ENCODE measurements around the gene BAK1. TPM values are rescaled to one million over a fixed set of nuclear protein-coding genes. Genes with fewer than 3 reads are reported as not detected.
"Not testable (repeated sequence)": the region's sequence is repeated elsewhere in the genome, so short reads cannot be mapped to it uniquely, and the experiment has no call there.

The BAK1 gene
- polyA plus RNA-seq, 3 donors from 2014 or later = 26.6 to 46.6 (median 32.4) TPM

DNA sequence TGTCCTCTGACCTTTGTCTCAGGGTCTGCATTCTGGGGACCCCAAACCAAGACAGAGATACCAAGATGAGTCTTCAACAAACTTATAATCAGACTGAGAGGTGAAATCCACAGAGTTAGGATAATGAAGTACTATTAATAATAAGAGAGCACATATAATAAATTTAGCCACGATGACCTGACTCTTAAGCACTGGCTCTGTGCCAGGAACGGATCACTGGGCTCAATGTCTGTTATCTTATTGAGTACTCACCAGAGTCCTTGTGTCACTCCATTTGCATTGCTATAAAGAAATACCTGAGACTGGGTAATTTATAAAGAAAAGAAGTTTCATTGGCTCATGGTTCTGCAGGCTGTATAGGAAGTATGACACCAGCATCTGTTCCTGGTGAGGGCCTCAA, 22.1 kb upstream of the BAK1 start:
- peaks cover 5 to 7% (median 6%) of the 10 kb centered on the region in 3 donors for H3K36me3 Mint-ChIP-seq
- no peak for DNase-seq
- H3K4me1 Mint-ChIP-seq = peaks cover 5 to 13% of the 10 kb centered on the region in 2 donors
- H3K9me3 Mint-ChIP-seq = peaks cover 0 to 4% (median 0%) of the 10 kb centered on the region in 6 donors
- H3K27ac Mint-ChIP-seq = no peak overlapping the region
- peaks cover 2 to 12% (median 12%) of the 10 kb centered on the region in 3 donors for H3K27me3 Mint-ChIP-seq (ENCODE audit: low read depth in 3 of 3)
- no peak overlapping the region for H3K4me3 Mint-ChIP-seq

DNA sequence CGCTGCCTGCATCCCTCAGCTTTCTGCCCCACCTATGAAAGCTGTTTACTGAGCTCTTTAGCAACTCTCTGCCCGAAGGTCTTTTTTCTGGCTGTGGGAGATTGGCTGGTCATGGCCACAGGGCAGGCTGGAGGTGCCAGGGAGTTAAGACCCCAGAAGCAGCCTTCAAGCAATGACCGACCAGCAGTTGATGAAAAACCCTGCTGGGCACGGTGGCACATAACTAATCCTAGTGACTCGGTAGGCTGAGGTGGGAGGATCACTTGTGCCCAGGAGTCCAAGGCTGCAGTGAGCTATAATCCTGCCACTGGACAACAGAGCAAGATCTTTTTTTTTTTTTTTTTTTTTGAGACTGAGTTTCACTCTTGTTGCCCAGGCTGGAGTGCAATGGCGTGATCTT, 20.7 kb upstream of the BAK1 start:
- Mint-ChIP-seq H3K4me1 (peaks cover 10 to 18% of the 10 kb centered on the region in 2 donors), H3K36me3 (peaks cover 5 to 7% (median 6%) of the 10 kb centered on the region in 3 donors), H3K27ac (no peak overlapping the region), H3K27me3 (ENCODE audit: low read depth in 3 of 3) (peaks cover 0 to 12% (median 12%) of the 10 kb centered on the region in 3 donors), H3K4me3 (no peak overlapping the region), H3K9me3 (peaks cover 0 to 3% (median 0%) of the 10 kb centered on the region in 6 donors)
- DNase-seq = no peak

DNA sequence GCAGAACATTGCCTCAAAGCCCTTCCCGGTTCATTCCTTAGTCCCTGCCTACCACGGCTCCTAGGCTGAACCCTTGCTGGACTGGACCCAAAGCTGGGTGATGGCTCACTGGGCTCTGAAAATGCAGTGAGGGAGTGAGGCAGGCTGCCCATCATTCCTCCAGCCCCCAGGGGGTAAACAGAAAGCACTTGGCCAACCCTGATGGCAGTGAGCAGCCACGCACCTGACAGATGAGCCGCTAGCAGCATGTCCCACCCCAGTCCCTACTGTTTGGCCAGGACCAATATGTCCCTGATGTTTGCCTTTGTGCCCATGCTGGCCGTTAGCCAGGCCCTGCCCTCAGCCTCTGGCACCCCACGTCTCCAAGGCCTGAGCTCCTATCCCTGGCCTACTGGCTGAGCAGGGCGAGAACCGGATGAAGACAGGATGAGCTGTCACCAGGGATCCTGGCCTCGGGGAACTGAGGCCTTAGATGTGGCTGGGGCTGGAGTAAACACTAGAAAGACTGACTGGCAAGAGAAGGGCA, 19.4 kb upstream of the BAK1 start:
- Mint-ChIP-seq H3K36me3 (no peaks in the 10 kb centered on the region), H3K27ac (no peak overlapping the region), H3K4me3 (no peak overlapping the region), H3K27me3 (ENCODE audit: low read depth in 3 of 3) (peaks cover 2 to 12% (median 4%) of the 10 kb centered on the region in 3 donors), H3K4me1 (peaks cover 10 to 23% of the 10 kb centered on the region in 2 donors), H3K9me3 (no peaks in the 10 kb centered on the region)
- DNase-seq = no peak

DNA sequence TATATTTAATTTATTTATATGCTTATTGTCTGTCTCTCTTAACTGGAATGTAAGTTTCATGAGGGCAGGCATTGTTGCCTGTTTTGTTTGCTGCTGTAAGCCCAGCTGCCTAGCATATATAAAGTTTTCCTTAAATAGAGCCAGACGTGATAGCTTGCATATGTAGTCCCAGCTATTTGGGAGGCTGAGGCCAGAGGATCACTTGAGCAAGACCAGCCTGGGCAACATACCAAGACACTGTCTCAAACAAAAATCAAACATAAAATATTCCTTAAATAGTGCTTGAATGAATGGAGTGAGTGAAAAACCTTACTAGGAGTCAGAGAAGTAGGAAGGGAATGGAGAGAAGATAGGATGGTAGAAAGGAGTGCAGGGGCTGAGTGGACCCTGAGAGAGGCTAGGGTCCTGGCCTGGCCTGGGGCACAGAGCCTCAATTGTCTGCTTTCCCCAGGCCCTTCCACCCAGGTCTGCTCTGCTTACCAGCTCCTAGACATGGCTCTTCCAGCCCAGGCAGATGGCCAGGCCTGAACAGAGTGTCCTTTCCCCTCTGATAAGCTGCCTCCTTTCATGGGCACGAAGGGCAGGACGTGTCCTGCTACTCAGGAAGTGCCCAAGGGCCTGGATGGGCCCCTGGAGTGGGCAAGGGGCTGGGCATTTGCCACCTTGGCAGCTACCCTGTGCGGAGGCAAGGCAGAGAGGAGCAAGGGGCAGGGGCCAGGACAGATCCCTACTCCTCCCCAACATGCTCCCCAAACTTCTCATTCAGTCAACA, 17.7 kb upstream of the BAK1 start:
- Mint-ChIP-seq H3K4me3 (no peak overlapping the region), H3K4me1 (peaks cover 18 to 30% of the 10 kb centered on the region in 2 donors), H3K36me3 (no peaks in the 10 kb centered on the region), H3K27ac (peak overlapping the region in 1 of 6 donors; percentile 71), H3K9me3 (no peaks in the 10 kb centered on the region), H3K27me3 (ENCODE audit: low read depth in 3 of 3) (peaks cover 2 to 10% (median 2%) of the 10 kb centered on the region in 3 donors)
- DNase-seq = no peak

DNA sequence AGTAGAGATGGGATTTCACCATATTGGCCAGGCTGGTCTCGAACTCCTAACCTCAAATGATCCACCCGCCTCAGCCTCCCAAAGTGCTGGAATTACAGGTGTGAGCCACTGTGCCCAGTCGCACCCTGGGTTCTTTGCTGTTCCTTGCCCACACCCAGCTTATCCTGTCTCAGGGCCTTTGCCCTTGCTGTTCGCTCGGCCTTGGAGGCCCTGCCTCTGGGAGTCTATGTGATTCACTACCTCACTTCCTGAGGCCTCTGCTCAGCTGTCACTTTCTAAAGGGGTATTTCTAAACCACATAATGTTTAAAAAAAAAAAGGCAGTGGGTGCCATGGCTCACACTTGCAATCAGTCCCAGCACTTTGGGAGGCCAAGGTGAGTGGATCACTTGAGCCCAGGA, 16.8 kb upstream of the BAK1 start:
- Mint-ChIP-seq H3K27ac (peak overlapping the region in 4 of 6 donors; percentile 59 to 80 (median 74)), H3K4me1 (peaks cover 18 to 35% of the 10 kb centered on the region in 2 donors)
- DNase-seq = peak in 1 of 3 donors; percentile 25
- H3K27me3 Mint-ChIP-seq (ENCODE audit: low read depth in 3 of 3); H3K9me3 Mint-ChIP-seq; H3K4me3 Mint-ChIP-seq; H3K36me3 Mint-ChIP-seq: not testable (repeated sequence)

DNA sequence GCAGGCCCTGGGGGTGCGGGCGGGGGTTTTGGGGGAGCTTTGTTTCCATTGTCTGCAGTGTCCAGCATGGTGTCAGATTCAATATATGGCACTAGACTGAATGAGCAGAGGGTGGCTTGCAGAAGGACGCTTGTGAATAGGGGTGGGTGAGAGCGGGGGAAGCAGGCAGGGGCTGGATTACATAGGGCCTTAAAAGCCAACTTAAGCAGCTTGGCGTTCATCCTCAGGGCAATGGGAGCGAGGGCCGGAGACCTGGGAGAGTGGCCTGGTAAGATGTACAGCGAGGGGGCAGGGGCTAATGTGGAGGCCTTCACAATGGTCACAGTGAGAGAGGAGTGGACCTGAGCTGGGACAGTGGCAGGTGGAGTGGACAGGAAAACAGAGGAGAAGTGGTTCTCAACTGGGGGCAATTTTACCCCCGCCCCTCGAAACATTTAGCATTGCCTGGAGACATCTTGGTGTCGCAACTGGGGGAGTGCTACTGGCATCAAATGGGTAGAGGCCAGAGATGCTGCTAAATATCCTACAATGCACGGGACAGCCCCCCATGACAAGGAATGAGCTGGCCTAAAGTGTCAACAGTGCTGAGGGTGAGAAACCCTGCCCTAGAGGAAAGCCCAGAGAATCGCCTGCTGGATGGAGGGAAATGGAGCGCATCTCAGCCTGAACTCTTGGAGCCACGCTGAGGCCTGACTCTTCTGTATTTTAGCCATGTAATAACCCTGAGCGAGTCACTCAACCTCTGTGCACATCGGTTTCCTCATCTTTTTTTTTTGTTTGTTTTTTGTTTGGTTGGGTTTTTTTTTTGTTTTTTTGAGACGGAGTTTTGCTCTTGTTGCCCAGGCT, 15.1 kb upstream of the BAK1 start:
- no peak for DNase-seq
- Mint-ChIP-seq H3K27me3 (ENCODE audit: low read depth in 3 of 3) (peaks cover 2 to 3% (median 2%) of the 10 kb centered on the region in 3 donors), H3K4me1 (peaks cover 18 to 35% of the 10 kb centered on the region in 2 donors), H3K9me3 (no peaks in the 10 kb centered on the region), H3K4me3 (no peak overlapping the region), H3K36me3 (peaks cover 0 to 3% (median 0%) of the 10 kb centered on the region in 3 donors), H3K27ac (peak overlapping the region in 2 of 6 donors; percentile 42 to 49)

DNA sequence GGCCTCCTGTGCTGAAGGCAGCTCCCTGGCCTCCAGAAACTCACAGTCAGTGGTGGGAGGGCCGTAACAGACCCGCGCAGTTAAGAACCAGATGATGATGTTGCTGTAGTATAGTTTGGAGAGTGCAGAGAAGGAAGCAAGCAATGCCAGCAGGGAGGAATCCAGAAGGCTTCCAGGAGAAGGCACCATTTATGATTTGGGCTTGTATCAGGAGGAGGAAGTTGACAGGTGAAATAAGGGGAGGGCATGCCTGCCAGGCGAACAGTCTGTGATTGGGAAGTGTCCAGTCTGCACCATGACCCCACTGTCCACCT, 13.3 kb upstream of the BAK1 start:
- no peak for DNase-seq
- Mint-ChIP-seq H3K4me1 (peaks cover 18 to 28% of the 10 kb centered on the region in 2 donors), H3K9me3 (no peaks in the 10 kb centered on the region), H3K36me3 (peaks cover 0 to 3% (median 0%) of the 10 kb centered on the region in 3 donors), H3K4me3 (peak overlapping the region; percentile 42 to 79 (median 72)), H3K27ac (peak overlapping the region in 4 of 6 donors; percentile 2 to 69 (median 36)), H3K27me3 (ENCODE audit: low read depth in 3 of 3) (peaks cover 2 to 3% (median 2%) of the 10 kb centered on the region in 3 donors)

DNA sequence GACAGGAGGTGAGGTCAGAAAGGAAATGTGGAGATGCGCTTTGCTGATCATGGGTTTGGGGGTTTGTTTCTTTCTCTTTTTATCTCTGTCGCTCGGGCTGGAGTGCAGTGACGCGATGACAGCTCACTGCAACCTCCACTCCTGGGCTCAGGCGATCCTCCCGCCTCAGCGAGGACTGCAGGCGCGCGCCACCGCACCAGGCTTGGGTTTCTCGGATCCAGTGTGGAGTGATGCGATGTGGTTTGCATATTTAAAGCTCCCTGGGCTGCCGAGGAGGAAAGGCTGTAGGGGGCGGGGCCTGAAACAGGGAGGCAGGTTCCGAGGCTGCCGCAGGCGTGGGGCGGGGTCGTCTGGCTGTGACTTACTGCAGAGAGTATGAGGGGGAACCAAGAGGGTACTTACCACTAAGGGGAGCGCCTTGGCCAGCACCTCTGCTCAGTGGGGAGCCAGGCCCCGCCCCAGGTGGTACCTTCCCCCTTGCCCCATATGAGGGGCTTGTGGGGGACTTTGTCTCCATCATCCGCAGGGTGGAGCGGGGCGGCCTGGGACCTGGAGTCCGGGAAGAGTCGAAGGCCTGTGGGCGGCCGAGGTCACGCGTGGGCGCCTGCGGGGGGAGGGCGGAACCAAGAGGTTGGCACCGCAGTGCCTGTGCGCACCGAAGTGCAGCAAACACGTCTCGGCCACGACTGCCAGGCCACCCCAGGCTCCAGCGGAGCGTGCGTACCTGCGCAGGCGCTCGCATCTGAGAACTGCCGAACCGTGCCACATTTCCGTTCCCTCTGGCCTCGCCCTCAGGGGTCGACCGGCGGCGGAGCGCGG, 12.7 kb upstream of the BAK1 start:
- H3K36me3 Mint-ChIP-seq = peaks cover 0 to 3% (median 0%) of the 10 kb centered on the region in 3 donors
- H3K27me3 Mint-ChIP-seq (ENCODE audit: low read depth in 3 of 3) = peaks cover 2 to 3% (median 3%) of the 10 kb centered on the region in 3 donors
- peak overlapping the region in 4 of 6 donors; percentile 2 to 73 (median 44) for H3K27ac Mint-ChIP-seq
- H3K9me3 Mint-ChIP-seq = no peaks in the 10 kb centered on the region
- peaks cover 18 to 28% of the 10 kb centered on the region in 2 donors for H3K4me1 Mint-ChIP-seq
- H3K4me3 Mint-ChIP-seq = peak overlapping the region; percentile 42 to 79 (median 72)
- peak; percentile 27 to 51 (median 44) for DNase-seq

DNA sequence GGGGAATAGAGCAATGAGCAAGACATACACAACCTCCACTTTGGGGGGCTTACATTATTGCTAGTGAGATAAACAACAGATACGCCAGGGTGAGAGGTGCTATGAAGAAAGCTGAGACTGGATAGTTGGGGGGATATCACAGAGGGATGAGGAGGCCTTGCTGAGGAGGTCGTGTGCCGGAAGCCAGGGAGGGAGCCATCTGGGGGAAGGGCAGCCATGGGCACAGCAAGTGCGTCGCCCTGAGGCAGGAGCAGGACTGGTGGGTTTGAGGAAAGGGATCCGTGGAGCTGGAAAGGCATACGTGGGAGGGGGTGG, 12.2 kb upstream of the BAK1 start:
- peaks cover 2 to 3% (median 2%) of the 10 kb centered on the region in 3 donors for H3K27me3 Mint-ChIP-seq (ENCODE audit: low read depth in 3 of 3)
- no peaks in the 10 kb centered on the region for H3K9me3 Mint-ChIP-seq
- H3K4me1 Mint-ChIP-seq = peaks cover 13 to 23% of the 10 kb centered on the region in 2 donors
- H3K27ac Mint-ChIP-seq = peak overlapping the region in 4 of 6 donors; percentile 28 to 65 (median 50)
- no peak for DNase-seq
- peak overlapping the region in 3 of 5 donors; percentile 57 to 78 (median 63) for H3K4me3 Mint-ChIP-seq
- peaks cover 0 to 3% (median 0%) of the 10 kb centered on the region in 3 donors for H3K36me3 Mint-ChIP-seq

DNA sequence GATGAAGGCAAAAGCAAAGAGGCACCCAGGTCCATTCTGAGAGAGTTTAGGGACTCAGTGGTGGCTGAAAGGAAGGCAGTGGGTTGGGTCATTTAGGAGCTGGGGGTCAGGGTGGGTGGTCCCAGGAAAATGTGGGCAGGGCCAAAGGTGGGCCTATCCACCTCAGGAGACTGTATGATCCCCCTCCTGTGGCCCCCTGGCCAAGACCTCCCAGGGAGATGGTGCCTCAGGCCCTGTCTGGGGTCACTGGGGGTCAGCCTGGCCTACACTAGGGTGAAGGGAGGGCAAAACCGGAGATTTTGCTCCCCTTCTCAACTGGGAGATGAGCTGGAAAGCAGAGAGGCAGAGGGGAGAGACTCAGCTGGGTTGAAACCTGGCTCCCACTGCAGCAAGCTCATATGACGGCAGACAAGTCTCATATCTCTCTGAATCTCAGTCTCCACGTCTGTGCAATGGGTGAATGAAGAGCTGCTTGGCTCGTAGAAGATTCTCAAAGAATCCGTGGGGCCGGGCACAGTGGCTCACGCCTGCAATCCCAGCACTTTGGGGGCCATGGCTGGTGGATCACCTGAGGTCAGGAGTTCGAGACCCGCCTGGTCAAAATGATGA, 11.5 kb upstream of the BAK1 start:
- DNase-seq = no peak
- Mint-ChIP-seq H3K9me3 (no peaks in the 10 kb centered on the region), H3K27me3 (ENCODE audit: low read depth in 3 of 3) (peaks cover 2 to 3% (median 2%) of the 10 kb centered on the region in 3 donors), H3K36me3 (peaks cover 0 to 3% (median 0%) of the 10 kb centered on the region in 3 donors), H3K4me3 (no peak overlapping the region), H3K27ac (peak overlapping the region in 2 of 6 donors; percentile 10 to 12), H3K4me1 (peaks cover 7 to 20% of the 10 kb centered on the region in 2 donors)

DNA sequence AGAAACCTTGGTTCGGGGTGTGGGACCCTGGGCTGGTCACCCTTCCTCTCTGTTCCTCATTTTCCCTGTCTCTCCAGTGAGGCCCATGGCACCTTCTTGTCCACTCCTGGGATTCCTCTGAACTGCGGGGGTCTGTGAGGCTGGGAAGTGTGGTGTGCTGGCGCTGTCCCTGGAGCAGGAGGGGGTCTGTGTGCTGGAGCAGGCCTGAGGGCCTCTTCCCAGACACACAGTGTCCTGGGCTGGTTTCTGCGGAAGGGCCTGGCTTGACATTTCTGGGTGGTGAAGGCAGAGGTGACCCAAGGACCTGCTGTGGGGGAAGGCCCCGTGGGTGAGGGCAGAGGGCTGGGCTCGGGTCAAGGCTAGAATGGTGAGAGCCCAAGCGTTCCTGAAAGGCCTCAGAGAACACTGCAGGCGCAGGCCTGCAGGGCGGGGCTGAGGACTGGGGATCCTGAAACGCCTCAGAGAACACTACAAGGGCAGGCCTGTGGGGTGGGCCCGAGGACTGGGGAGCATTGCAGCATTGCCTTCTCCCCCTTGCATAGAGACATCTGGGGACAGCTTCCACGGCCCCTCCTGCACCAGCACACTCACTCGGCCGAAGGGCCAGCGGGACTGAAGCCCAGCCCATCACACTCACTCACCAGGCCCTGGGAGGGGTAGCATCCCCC, 10.6 kb upstream of the BAK1 start:
- Mint-ChIP-seq H3K4me3 (no peak overlapping the region), H3K36me3 (peaks cover 0 to 3% (median 0%) of the 10 kb centered on the region in 3 donors), H3K27me3 (ENCODE audit: low read depth in 3 of 3) (peaks cover 2 to 3% (median 2%) of the 10 kb centered on the region in 3 donors), H3K27ac (peak overlapping the region in 1 of 6 donors; percentile 64), H3K4me1 (peaks cover 13 to 24% of the 10 kb centered on the region in 2 donors), H3K9me3 (no peaks in the 10 kb centered on the region)
- DNase-seq = no peak

DNA sequence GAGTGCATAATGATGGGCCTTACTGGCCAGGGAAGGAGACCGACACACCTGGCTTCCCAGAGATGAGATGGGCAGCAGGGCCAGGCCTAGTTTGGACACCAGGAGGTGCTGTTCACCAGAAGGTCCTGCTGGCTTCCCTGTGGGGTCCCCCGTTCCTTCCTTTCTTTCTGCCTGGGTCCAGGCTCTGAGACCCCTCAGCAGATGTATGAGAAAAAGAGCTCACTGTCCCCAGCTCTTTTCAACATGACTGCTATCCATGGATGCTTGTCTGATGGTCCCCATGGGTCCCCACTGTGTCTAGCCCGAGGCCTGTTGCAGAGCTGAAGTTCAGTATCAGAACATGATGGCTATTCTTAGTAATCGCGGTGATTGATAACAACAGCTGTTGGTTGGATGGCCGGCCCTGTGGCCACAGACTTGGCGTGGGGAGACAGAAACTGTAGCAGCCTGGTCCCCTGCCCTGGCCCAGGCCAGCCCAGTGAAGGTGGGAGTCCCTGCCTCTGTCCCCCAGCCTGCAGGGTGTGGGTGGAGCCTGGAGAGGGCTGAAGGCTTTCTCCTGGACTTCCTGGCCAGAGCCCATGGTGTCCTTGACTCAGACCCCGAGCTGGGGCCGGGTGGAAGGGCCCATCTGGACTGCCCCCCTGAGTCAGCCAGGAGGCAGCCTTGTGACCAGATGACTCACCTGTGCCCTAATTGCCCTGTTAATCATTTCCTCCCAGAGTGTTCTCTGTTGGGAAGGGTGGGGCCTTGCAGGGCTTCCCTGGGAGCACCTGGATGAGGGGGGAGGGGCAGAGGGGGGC, 9.9 kb upstream of the BAK1 start:
- H3K9me3 Mint-ChIP-seq = no peaks in the 10 kb centered on the region
- H3K4me1 Mint-ChIP-seq = peaks cover 19 to 25% of the 10 kb centered on the region in 2 donors
- no peak overlapping the region for H3K4me3 Mint-ChIP-seq
- DNase-seq = peak; percentile 32 to 44 (median 42)
- no peak overlapping the region for H3K27ac Mint-ChIP-seq
- peaks cover 0 to 3% (median 0%) of the 10 kb centered on the region in 3 donors for H3K36me3 Mint-ChIP-seq
- peaks cover 2 to 3% (median 2%) of the 10 kb centered on the region in 3 donors for H3K27me3 Mint-ChIP-seq (ENCODE audit: low read depth in 3 of 3)

Data from immature natural killer cell (primary cell).